GM23338 (cell line): ENCODE results near the gene TTLL6. TPM values are rescaled to one million over a fixed set of nuclear protein-coding genes. Genes with fewer than 3 reads are reported as not detected.

Experiments
- ATAC-seq: fragments of 200-7000 bp; cut with Tn5 transposase; 3 replicates; pipeline ENCODE4 v1.9.1; 2020
- DNase-seq: peaks from one replicate; pipeline ENCODE4 v3.0.0-alpha.2; 2015; ENCODE audit warnings: low spot score
- H2AFZ ChIP-seq: fragments of 200-600 bp; sonication (generic); 2 replicates; pipeline ENCODE4 v1.8.0; 2016; ENCODE audit warnings: antibody characterized with exemption, mild to moderate bottlenecking, moderate library complexity
- H3F3A ChIP-seq: fragments of 200-600 bp; sonication (generic); replicated peaks from 2 replicates; pipeline ENCODE4 v1.8.0; 2017; ENCODE audit warnings: antibody characterized with exemption, mixed run types, low read depth
- H3K27ac ChIP-seq: fragments of 200-600 bp; sonication (generic); 2 replicates; pipeline ENCODE4 v1.6.1; 2016; ENCODE audit warnings: low read depth
- H3K27me3 ChIP-seq: fragments of 200-600 bp; sonication (generic); 2 replicates; pipeline ENCODE4 v1.8.0; 2016; ENCODE audit warnings: mild to moderate bottlenecking, mixed run types, moderate library complexity; ENCODE audit not compliant: insufficient read depth
- H3K36me3 ChIP-seq: fragments of 200-600 bp; sonication (generic); 2 replicates; pipeline ENCODE4 v1.8.0; 2016; ENCODE audit warnings: mild to moderate bottlenecking; ENCODE audit not compliant: insufficient read depth
- H3K4me1 ChIP-seq: fragments of 200-600 bp; sonication (generic); 2 replicates; pipeline ENCODE4 v1.8.0; 2016; ENCODE audit warnings: mild to moderate bottlenecking, moderate library complexity; ENCODE audit not compliant: insufficient read depth
- H3K4me2 ChIP-seq: fragments of 200-600 bp; sonication (generic); 2 replicates; pipeline ENCODE4 v1.7.1; 2017; ENCODE audit warnings: mixed run types
- H3K4me3 ChIP-seq: fragments of 200-600 bp; sonication (generic); 2 replicates; pipeline ENCODE4 v1.6.1; 2016; ENCODE audit warnings: mixed run types
- H3K79me2 ChIP-seq: fragments of 200-600 bp; sonication (generic); replicated peaks from 2 replicates; pipeline ENCODE4 v1.8.0; 2017; ENCODE audit warnings: mild to moderate bottlenecking; ENCODE audit not compliant: insufficient read depth
- H3K9me2 ChIP-seq: fragments of 200-600 bp; sonication (generic); 2 replicates; pipeline ENCODE4 v1.8.0; 2017; ENCODE audit not compliant: insufficient read depth
- H4K20me1 ChIP-seq: fragments of 200-600 bp; sonication (generic); replicated peaks from 2 replicates; pipeline ENCODE4 v1.8.0; 2017; ENCODE audit warnings: mild to moderate bottlenecking; ENCODE audit not compliant: insufficient read depth
- H3K27ac Mint-ChIP-seq: 2 replicates; pipeline ENCODE4 v1.8.0; 2020; ENCODE audit warnings: inconsistent platforms, mild to moderate bottlenecking, moderate library complexity, mixed read lengths
- H3K27me3 Mint-ChIP-seq: 3 replicates; pipeline ENCODE4 v1.8.0; 2022; ENCODE audit warnings: low read depth, mild to moderate bottlenecking, moderate library complexity, mixed read lengths, inconsistent platforms; ENCODE audit not compliant: insufficient read depth, poor library complexity
- H3K36me3 Mint-ChIP-seq: 3 replicates; pipeline ENCODE4 v1.8.0; 2021; ENCODE audit warnings: low read depth, mild to moderate bottlenecking, inconsistent platforms, moderate library complexity, mixed read lengths
- H3K4me1 Mint-ChIP-seq: 3 replicates; pipeline ENCODE4 v1.8.0; 2020; ENCODE audit warnings: mild to moderate bottlenecking, inconsistent platforms, mixed read lengths
- H3K4me3 Mint-ChIP-seq: 3 replicates; pipeline ENCODE4 v1.8.0; 2021; ENCODE audit warnings: moderate library complexity, mild to moderate bottlenecking, inconsistent platforms, mixed read lengths
- H3K9me3 Mint-ChIP-seq: 3 replicates; pipeline ENCODE4 v1.8.0; 2020; ENCODE audit warnings: moderate library complexity, mild to moderate bottlenecking, inconsistent platforms, mixed read lengths
- EZH2 ChIP-seq: fragments of 200-600 bp; sonication (generic); IDR thresholded peaks from one replicate; pipeline ENCODE4 v1.8.0; 2017; ENCODE audit warnings: antibody characterized with exemption, mild to moderate bottlenecking, low read depth; ENCODE audit not compliant: unreplicated experiment
- EZH2phosphoT487 ChIP-seq: fragments of 200-600 bp; sonication (generic); IDR thresholded peaks from one replicate; pipeline ENCODE4 v1.8.1; 2018; ENCODE audit warnings: antibody characterized with exemption; ENCODE audit not compliant: unreplicated experiment
- NANOG ChIP-seq: IDR thresholded peaks from 2 replicates; pipeline ENCODE4 v1.6.1; 2016; ENCODE audit warnings: antibody characterized with exemption, borderline replicate concordance
- STAT1 ChIP-seq: IDR thresholded peaks from one replicate; pipeline ENCODE4 v1.6.1; 2016; ENCODE audit warnings: antibody characterized with exemption; ENCODE audit not compliant: unreplicated experiment
- ZNF331 ChIP-seq: fragments of 250-450 bp; sonication (Bioruptor Pico); IDR thresholded peaks from 2 replicates; pipeline ENCODE4 v1.5.0; 2020; ENCODE audit warnings: low read depth, mild to moderate bottlenecking, moderate library complexity
- polyA plus RNA-seq: library from polyadenylated mRNA; unstranded; fragments of >200 nt; fragmentation: Nextera tagmentation; extraction: Ambion mirVana; gene quantifications from 2 replicates; pipeline ENCODE4 v1.2.1, GENCODE V29; 2016
- total RNA-seq: library from RNA; depleted of rRNA; stranded (reverse); fragments of >200 nt; shearing (Covaris generic); gene quantifications from 2 replicates; pipeline ENCODE4 v1.2.3, GENCODE V29; 2014
- TF ChIP-seq, protein P1 (sequence below): fragments of 250-450 bp; sonication (Bioruptor Pico); IDR thresholded peaks from 2 replicates; pipeline ENCODE4 v1.5.0; 2020; ENCODE audit warnings: mild to moderate bottlenecking, moderate library complexity

The TTLL6 gene
- total and polyA plus RNA-seq, 2 experiments from 2014 or later = 1.9 to 4.7 TPM

DNA sequence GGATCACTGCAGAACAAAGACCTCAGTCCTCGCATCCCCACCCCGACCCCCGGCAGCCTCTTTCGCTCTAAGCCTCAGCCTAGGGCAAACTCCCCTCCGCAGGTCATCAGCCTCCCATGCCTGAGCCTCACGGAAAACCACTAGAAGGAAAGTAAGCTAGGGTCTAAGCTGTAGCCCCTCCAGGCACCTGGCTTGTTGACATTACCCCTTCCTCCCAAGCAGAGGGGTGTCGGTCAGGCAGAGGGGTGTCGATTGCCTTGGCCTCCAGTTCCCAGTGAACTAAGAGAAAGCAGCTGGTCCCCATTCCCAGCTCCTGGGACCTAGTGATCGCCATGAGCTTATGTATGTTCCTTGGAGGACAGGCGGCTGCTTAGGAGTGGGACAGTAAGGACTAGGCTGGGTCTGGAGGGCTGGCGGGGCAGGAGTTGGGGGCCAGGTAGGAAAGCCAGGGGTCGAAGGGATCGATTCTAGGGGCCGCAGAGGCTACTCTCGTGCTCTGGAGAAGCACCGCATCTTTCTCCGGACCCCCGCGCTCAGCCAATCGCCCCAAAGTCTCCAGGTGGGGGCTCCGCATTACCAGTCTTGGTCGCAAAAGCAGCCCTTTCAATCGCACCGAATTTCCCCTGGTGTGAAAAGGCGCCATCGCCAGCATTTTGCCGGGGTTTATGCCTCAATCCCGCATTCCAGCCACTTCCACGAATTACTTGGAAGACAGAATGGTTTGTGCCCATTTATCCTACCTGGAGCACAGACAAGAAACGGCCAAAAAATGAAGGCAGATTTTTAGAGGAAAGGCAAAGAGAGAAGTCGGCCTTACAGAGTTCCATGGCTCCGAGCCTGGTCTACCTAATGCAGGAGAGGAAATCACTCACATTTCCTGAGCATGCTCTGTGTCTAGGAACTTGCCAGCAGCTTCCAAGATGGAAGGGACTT is 67.1 kb downstream of the TTLL6 start:
- no peaks in the 10 kb centered on the region for H3K36me3 Mint-ChIP-seq
- TF ChIP-seq EZH2phosphoT487 (peak; percentile 11), EZH2 (peak; percentile 98), ZNF331 (CRISPR knock-in tag) (no peak)
- Histone ChIP-seq H4K20me1 (peaks cover 74% of the 10 kb centered on the region), H3K9me2 (no peaks in the 10 kb centered on the region), H3K4me3 (no peak overlapping the region), H3K27me3 (peaks cover 100% of the 10 kb centered on the region), H2AFZ (no peak overlapping the region), H3K36me3 (no peaks in the 10 kb centered on the region; the same call in 1 of the 2 replicates), H3K4me2 (no peak overlapping the region), H3K27ac (no peak overlapping the region), H3F3A (peaks cover 35% of the 10 kb centered on the region), H3K79me2 (no peaks in the 10 kb centered on the region), H3K4me1 (peaks cover 37% of the 10 kb centered on the region)
- ATAC-seq = no peak
- peak; percentile 47 for DNase-seq
- H3K27ac Mint-ChIP-seq = no peak overlapping the region
- no peak overlapping the region for H3K4me3 Mint-ChIP-seq
- H3K27me3 Mint-ChIP-seq = peaks cover 100% of the 10 kb centered on the region
- peaks cover 20% of the 10 kb centered on the region for H3K4me1 Mint-ChIP-seq
- 0 out of 3 replicates have a peak, but pooled peaks cover 5% of the 10 kb centered on the region for H3K9me3 Mint-ChIP-seq

DNA sequence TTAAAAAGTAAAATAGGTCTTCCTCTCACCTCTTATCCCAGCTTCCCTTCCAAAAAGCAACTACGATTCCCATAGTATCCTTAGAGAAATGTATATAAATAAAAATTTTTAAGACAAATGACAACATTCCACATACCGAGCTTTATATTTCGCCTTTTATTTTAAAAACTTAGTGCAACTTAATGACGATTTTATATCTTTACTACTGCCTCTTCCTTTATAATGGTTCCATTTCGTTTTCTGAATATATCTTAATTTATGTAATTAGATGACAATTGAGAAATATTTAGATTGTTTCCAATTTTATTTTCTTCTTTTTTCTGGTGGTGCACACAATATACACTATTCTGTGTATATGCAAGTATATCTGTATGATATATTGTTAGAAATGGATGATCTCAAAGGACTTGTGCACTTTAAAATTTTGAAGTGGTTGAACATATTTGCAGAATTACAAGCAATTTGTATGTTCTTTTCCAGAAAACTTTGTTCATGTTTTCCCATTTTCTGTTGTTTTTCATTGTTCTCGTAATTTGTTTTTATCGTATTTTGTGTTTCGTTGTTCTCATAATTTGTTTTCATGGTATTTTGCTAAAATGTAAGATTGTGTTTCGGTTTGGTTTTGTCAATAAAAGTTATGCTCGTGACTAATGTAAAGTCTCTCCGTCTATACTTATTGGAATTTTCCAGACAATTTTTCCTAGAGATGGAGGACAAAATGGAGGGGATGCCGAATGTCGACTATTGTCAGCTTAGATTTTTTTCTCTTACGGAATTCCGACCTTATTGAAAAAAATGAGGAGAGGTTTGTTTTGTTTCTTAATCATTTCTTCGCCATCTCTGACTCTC is 68.1 kb downstream of the TTLL6 start:
- no peak overlapping the region for H3K4me2 ChIP-seq
- H3K4me1 ChIP-seq = peaks cover 37% of the 10 kb centered on the region
- DNase-seq (no peak), ATAC-seq (no peak)
- H3K27ac ChIP-seq = no peak overlapping the region
- no peak overlapping the region for H3K4me3 ChIP-seq
- H3K9me2 ChIP-seq = no peaks in the 10 kb centered on the region
- H3K79me2 ChIP-seq = no peaks in the 10 kb centered on the region
- Mint-ChIP-seq H3K4me3 (no peak overlapping the region), H3K9me3 (0 out of 3 replicates have a peak, but pooled peaks cover 5% of the 10 kb centered on the region), H3K27ac (no peak overlapping the region), H3K4me1 (peaks cover 23% of the 10 kb centered on the region), H3K27me3 (peaks cover 99% of the 10 kb centered on the region), H3K36me3 (no peaks in the 10 kb centered on the region)
- peaks cover 100% of the 10 kb centered on the region for H3K27me3 ChIP-seq
- peaks cover 30% of the 10 kb centered on the region for H3F3A ChIP-seq
- no peaks in the 10 kb centered on the region; the same call in 1 of the 2 replicates for H3K36me3 ChIP-seq
- TF ChIP-seq, protein P1, sequence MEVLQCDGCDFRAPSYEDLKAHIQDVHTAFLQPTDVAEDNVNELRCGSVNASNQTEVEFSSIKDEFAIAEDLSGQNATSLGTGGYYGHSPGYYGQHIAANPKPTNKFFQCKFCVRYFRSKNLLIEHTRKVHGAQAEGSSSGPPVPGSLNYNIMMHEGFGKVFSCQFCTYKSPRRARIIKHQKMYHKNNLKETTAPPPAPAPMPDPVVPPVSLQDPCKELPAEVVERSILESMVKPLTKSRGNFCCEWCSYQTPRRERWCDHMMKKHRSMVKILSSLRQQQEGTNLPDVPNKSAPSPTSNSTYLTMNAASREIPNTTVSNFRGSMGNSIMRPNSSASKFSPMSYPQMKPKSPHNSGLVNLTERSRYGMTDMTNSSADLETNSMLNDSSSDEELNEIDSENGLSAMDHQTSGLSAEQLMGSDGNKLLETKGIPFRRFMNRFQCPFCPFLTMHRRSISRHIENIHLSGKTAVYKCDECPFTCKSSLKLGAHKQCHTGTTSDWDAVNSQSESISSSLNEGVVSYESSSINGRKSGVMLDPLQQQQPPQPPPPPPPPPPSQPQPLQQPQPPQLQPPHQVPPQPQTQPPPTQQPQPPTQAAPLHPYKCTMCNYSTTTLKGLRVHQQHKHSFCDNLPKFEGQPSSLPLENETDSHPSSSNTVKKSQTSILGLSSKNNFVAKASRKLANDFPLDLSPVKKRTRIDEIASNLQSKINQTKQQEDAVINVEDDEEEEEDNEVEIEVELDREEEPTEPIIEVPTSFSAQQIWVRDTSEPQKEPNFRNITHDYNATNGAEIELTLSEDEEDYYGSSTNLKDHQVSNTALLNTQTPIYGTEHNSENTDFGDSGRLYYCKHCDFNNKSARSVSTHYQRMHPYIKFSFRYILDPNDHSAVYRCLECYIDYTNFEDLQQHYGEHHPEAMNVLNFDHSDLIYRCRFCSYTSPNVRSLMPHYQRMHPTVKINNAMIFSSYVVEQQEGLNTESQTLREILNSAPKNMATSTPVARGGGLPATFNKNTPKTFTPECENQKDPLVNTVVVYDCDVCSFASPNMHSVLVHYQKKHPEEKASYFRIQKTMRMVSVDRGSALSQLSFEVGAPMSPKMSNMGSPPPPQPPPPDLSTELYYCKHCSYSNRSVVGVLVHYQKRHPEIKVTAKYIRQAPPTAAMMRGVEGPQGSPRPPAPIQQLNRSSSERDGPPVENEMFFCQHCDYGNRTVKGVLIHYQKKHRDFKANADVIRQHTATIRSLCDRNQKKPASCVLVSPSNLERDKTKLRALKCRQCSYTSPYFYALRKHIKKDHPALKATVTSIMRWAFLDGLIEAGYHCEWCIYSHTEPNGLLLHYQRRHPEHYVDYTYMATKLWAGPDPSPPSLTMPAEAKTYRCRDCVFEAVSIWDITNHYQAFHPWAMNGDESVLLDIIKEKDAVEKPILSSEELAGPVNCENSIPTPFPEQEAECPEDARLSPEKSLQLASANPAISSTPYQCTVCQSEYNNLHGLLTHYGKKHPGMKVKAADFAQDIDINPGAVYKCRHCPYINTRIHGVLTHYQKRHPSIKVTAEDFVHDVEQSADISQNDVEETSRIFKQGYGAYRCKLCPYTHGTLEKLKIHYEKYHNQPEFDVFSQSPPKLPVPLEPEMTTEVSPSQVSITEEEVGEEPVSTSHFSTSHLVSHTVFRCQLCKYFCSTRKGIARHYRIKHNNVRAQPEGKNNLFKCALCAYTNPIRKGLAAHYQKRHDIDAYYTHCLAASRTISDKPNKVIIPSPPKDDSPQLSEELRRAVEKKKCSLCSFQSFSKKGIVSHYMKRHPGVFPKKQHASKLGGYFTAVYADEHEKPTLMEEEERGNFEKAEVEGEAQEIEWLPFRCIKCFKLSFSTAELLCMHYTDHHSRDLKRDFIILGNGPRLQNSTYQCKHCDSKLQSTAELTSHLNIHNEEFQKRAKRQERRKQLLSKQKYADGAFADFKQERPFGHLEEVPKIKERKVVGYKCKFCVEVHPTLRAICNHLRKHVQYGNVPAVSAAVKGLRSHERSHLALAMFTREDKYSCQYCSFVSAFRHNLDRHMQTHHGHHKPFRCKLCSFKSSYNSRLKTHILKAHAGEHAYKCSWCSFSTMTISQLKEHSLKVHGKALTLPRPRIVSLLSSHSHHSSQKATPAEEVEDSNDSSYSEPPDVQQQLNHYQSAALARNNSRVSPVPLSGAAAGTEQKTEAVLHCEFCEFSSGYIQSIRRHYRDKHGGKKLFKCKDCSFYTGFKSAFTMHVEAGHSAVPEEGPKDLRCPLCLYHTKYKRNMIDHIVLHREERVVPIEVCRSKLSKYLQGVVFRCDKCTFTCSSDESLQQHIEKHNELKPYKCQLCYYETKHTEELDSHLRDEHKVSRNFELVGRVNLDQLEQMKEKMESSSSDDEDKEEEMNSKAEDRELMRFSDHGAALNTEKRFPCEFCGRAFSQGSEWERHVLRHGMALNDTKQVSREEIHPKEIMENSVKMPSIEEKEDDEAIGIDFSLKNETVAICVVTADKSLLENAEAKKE (CRISPR knock-in tag) = no peak
- TF ChIP-seq EZH2 = peak; percentile 78
- TF ChIP-seq NANOG = no peak
- no peak for TF ChIP-seq STAT1
- no peak overlapping the region for H2AFZ ChIP-seq
- peaks cover 66% of the 10 kb centered on the region for H4K20me1 ChIP-seq
